ENCODE data around the gene NWD2.
"Not testable (repeated sequence)": the region's sequence is repeated elsewhere in the genome, so short reads cannot be mapped to it uniquely, and the experiment has no call there.

The NWD2 gene

DNA sequence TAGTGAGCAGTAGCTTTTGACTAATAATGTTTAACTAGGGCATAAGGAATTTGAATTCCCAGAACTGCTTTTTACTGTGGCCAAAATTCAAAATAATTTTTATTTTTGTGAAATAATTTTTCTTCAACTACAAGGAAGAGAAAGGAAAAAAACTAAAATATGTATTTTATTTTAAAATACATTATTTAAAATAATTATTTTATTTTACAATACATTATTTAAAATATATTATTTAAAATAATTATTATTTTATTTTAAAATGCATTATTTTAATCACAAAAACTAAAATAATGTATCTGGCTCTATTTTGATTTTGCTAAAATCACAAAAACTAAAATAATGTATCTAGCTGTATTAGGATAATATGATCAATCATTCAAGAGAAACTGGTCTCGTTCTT, 231.2 kb downstream of the NWD2 start:
- no peak for DNase-seq
- in situ Hi-C loops (cut with HindIII; ENCODE audit: low pct_ligation_motif_present, low pct_unique_long_range_greater_than_20kb, low sequenced_read_pairs) = no loop called here

DNA sequence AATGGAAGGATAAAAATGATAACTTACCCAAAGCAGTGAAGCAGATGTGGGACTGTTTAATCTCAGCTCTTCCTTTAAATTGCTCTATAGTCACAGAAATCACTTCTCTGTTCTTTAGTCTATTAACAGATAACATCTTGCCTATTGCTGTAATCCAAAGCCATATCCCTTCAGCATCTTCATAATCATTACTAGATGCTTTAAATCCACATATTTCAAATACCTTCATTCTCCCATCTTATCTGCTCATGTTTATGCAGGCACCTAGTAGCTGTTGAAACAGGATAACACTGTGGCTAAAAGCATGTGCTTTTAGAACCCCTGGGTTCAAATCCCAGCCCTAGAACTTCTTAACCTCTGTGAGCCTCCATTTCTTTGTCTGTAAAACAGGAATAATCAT, 231.7 kb downstream of the NWD2 start:
- in situ Hi-C loops (cut with HindIII; ENCODE audit: low pct_ligation_motif_present, low pct_unique_long_range_greater_than_20kb, low sequenced_read_pairs) = no loop called here
- DNase-seq = no peak

DNA sequence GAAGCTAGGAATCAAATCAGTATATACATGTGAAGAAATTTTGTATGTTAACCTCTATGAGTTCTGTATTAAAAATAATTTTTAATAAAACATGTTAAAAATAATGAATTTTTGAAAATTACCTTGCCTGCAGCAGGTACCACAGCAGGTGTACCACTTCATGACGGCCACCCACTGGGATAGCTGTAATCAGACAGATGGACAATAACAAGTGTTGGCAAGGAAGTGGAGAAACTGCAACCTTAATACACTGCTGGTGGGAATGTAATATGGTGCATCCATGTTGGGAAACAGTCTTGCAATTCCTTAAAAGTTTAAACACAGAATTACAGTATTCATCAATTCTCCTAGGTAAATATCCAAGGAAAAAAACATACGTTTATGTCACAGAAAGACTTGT, 232.1 kb downstream of the NWD2 start:
- in situ Hi-C loops (cut with HindIII; ENCODE audit: low pct_ligation_motif_present, low pct_unique_long_range_greater_than_20kb, low sequenced_read_pairs) = no loop called here
- DNase-seq = no peak

DNA sequence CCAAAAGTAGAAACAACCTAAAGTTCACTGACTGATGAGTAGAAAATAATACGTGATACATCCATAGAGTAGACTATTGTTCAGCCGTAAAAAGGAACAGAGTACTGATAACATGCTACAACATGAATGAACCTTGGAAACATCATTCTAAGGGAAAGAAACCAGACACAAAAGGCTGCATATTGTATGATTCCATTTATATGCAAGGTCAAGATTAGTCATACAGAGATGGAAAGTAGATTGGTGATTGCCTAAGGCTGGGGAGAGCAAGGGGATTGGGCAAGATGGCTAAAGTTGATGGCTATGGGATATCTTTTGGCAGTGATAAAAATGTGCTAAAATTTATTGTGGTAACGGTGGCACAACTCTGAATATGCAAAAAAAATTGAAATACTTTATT, 232.6 kb downstream of the NWD2 start:
- in situ Hi-C loops (cut with HindIII; ENCODE audit: low pct_ligation_motif_present, low pct_unique_long_range_greater_than_20kb, low sequenced_read_pairs) = no loop called here
- no peak for DNase-seq

DNA sequence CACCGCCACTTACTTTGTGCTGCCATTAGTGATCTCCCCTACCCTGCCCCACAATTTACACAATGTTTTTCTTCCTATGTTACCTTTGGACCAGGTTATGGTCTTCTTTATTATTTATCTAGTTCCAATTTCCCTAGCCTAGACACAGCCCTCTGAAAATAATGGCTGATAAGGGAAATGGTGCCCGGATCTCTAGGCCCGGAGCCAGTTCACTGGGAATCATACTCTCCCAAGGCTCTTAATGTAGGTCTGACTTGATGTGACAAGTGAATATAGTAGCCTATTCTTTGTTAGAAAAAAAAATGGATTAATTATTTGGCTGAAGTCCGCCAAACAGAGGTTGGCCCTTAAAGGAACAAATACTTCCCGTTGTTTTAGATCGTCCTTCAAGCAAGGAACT, 233.6 kb downstream of the NWD2 start:
- in situ Hi-C loops (cut with HindIII; ENCODE audit: low pct_ligation_motif_present, low pct_unique_long_range_greater_than_20kb, low sequenced_read_pairs) = no loop called here
- DNase-seq = no peak

DNA sequence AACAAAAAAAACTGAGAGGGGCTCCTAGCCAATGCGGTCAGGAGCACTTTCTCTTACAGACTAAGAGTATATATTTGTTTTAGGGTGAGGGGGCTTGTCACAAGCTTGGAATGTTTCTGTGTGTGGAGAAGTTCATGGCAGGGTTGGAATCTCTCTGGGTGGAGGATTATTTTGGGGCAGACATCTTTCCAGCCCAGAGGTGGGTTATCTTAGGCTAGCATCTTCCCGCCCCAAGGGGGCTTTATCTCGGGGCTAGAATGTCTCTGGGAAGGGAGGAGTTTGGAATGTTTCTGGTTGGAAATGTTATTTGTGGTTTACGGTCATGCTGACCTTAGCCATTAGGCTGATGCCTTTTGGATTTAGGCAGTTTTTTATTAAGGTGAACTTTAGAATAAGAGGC, 236.0 kb downstream of the NWD2 start:
- in situ Hi-C loops (cut with HindIII; ENCODE audit: low pct_ligation_motif_present, low pct_unique_long_range_greater_than_20kb, low sequenced_read_pairs) = no loop called here

DNA sequence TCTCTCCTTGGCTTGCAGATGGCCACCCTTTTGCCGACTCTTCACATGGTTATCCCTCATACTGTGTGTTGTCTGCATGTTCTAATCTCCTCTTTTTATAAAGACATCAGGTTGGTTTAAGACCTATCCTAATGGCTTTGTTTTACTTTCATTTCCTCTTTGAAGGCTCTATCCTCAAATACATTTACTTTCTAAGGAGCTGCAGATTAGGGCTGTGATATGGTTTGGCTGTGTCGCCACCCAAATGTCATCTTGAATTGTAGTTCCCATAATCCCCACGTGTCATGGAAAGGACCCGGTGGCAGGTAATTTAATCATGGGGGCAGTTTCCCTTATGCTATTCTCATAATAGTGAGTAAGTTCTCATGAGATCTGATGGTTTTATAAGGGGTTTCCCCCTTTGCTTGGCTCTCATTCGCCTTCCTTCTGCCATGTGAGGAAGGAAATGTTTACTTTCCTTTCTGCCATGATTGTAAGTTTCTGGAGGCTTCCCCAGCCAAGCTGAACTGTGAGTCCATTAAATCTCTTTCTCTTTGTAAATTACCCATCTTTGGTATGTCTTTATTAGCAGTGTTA, 237.1 kb downstream of the NWD2 start:
- DNase-seq = no peak
- in situ Hi-C loops (cut with HindIII; ENCODE audit: low pct_ligation_motif_present, low pct_unique_long_range_greater_than_20kb, low sequenced_read_pairs) = no loop called here

More for the DNA sequence above, 236.0 kb downstream of the NWD2 start:
- DNase-seq = no peak

DNA sequence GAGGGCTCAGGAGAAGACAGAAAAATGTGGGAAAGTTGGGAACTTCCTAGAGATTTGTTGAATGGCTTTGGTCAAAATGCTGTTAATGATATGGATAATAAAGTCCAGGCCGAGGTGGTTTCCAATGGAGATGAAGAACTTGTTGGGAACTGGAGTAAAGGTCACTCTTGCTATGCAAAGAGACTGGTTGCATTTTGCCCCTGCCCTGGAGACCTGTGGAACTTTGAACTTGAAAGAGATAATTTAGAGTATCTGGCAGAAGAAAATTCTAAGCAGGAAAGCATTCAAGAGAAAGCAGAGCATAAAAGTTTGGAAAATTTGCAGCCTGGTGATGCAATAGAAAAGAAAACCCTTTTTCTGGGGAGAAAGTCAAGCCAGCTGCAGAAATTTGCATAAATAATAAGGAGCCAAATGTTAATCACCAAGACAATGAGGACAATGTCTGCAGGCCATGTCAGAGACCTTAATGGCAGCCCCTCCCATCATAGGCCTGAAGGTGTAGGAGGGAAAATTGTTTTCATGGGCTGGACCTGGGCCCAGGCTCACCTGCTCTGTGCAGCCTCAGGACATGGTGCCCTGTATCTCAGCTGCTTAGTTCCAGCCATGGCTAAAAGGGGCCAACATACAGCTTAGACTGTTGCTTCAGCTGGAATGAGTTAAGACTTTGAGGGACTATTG, 237.8 kb downstream of the NWD2 start:
- in situ Hi-C loops (cut with HindIII; ENCODE audit: low pct_ligation_motif_present, low pct_unique_long_range_greater_than_20kb, low sequenced_read_pairs) = no loop called here
- no peak for DNase-seq

DNA sequence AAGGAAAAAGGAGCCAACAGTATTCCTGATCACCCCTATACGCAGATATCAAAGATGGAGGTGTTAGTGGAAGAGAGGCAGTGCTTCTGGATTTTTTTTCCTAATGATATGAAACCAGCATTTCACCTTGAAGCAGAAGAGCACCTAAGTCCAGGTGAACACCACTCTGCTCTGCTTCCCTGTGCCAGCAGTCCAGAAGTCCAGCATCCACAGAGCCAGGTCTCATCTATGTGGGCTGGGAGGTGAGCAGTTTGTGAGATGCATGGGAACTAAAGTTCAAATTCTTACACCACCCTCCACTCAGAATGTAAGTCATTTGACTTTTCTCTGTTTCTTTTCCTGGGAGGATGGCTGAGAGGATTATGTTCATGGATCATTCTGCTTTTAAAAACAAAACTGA, 239.1 kb downstream of the NWD2 start:
- DNase-seq = no peak

DNA sequence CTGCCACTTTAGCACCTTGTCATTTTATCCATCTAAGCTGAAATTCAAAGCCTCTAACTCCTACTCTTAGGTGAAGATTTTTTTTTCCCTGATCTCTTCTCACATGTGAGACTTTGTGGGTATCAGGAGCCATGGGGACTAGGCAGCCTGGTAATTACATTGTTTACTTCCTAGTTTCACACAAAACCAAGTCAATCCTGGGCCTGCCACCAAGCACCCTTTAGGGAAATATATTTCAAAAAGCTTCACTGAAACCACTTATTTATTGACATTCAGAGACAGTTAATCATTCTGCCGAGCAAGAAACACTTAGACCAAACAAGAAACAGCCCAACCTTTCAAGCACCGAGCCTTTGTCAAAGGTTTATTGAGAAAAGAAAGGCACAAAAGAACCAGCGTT, 241.6 kb downstream of the NWD2 start:
- no peak for DNase-seq
- in situ Hi-C loops (cut with HindIII; ENCODE audit: low pct_ligation_motif_present, low pct_unique_long_range_greater_than_20kb, low sequenced_read_pairs) = no loop called here

More for the DNA sequence above, 239.1 kb downstream of the NWD2 start:
- in situ Hi-C loops (cut with HindIII; ENCODE audit: low pct_ligation_motif_present, low pct_unique_long_range_greater_than_20kb, low sequenced_read_pairs) = no loop called here

DNA sequence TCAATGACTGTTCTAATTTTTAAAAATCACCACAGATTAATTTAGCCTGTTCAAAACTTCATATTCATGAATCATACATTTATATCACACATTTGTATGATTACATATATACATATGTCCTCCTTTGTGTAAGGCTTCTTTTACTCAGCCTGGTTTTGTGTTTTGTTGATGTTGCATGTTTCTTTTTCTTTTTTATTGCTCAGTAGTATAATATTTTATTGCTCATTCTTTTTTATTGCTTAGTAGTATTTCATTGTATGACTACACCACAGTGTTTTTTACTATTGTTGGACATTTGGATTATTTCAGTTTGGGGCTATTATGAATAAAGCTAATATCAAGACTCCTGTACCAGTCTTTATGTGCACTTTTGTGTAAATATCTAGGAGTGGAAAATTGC, 243.1 kb downstream of the NWD2 start:
- no peak for DNase-seq
- in situ Hi-C loops (cut with HindIII; ENCODE audit: low pct_ligation_motif_present, low pct_unique_long_range_greater_than_20kb, low sequenced_read_pairs) = no loop called here

DNA sequence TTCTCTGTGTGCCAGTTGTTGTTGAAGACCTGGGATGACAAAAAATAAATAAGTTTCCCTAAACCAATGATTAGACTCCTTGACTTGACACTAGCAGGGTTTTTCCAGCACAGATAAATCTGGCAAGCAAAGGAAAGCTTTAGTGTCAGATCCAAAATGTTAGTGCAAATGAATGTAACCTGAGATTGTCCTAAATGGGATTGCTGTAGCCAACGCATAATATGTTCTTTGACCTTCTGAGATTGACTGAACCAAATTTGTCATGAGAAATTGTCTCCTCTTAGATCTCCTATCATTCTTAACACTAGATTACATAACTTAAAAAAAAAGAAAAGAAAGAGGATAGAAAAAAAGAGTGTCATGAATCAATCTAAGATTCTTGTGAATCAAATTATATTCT, 245.2 kb downstream of the NWD2 start:
- no peak for DNase-seq
- in situ Hi-C loops (cut with HindIII; ENCODE audit: low pct_ligation_motif_present, low pct_unique_long_range_greater_than_20kb, low sequenced_read_pairs) = no loop called here

DNA sequence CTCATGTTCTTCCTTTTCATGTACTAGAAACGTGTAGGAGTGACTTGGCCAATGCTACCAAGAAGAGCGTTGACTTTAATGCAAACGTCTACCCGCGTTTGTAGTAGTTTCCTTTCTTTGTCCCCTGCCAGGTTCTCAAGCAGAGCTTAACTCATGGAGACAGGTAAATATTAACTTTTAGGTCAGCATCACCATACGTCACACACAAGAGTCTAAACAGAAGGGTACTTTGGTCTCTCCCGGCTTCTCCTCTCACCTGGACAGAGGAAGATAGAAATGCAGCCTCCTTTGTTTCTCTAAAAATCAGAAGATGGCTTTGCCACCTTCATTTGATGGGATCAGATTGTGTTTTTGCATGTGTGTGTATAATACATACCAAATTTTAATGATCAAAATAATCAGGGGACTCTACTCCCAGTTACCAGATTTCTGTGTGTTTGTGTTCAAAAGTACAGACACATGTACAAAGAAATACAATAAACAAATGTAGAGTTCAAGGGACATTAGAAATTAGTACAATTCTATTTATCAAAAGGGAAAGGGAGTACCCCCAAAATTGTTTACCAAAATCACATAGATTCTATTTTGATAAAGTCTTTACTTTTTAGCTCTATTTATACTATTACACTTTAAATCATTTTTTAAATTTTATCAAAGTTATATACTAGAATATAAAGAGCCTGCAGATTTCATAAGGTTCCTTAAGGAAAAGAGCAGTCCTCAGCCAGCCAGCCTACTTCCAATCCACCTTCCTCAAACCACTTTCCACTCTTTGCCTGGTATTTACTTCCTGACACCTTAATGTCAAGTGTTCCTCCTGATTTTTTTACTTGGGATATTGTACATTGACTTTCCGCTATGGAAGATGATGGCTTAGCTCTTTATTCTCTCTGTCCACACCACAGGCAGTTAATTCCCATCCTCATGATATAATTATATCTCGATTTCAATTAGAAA, 246.1 kb downstream of the NWD2 start:
- in situ Hi-C loops (cut with HindIII; ENCODE audit: low pct_ligation_motif_present, low pct_unique_long_range_greater_than_20kb, low sequenced_read_pairs) = no loop called here
- DNase-seq = no peak

DNA sequence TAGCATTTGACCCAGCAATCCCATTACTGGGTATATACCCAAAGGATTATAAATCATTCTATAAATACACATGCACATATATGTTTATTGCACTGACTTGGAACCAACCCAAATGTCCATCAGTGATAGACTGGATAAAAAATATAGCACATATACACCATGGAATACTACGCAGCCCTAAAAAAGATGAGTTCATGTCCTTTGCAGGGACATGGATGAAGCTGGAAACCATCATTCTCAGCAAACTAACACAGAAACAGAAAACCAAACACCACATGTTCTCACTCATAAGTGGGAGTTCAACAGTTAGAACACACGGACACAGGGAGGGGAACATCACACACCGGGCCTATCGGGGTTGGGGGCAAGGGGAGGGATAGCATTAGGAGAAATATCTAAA, 250.8 kb downstream of the NWD2 start:
- in situ Hi-C loops (cut with HindIII; ENCODE audit: low pct_ligation_motif_present, low pct_unique_long_range_greater_than_20kb, low sequenced_read_pairs); DNase-seq: not testable (repeated sequence)
